SH-SY5Y (cell line): ENCODE data around the gene TRAIP.

Source experiments
- GATA2 ChIP-seq: IDR thresholded peaks from 2 replicates; pipeline ENCODE4 v1.6.1; 2011; ENCODE audit warnings: mild to moderate bottlenecking, low read depth, low read length
- GATA3 ChIP-seq: IDR thresholded peaks from 2 replicates; pipeline ENCODE4 v1.6.1; 2011; ENCODE audit warnings: low read depth, mild to moderate bottlenecking, low read length, moderate library complexity

- TF ChIP-seq GATA2 (no peak), GATA3 (no peak)
Measured at GRCh38 chr3:49792371-49793150, 63.8 kb downstream of the TRAIP start.
